Calu3 (cell line): ENCODE results near the gene SRCIN1. TPM values are rescaled to one million over a fixed set of nuclear protein-coding genes. Genes with fewer than 3 reads are reported as not detected.
"Not testable (repeated sequence)": the region's sequence is repeated elsewhere in the genome, so short reads cannot be mapped to it uniquely, and the experiment has no call there.

Source experiments
- BruUV-seq: library from RNA; stranded (reverse); fragments of 400-500 nt; replicated peaks from 2 replicates; lab custom pipeline; 2021; lab: Mats Ljungman, UMichigan
- CTCF ChIA-PET: fragments of 300-600 bp; sonication (Branson Sonifier 250); formaldehyde crosslinking; loops from one replicate; lab custom pipeline; 2022; ENCODE audit warnings: antibody characterized with exemption; lab: Charles Lee
- DNase-seq: peaks from one replicate; pipeline ENCODE4 v3.0.0; 2022
- H3K27ac Mint-ChIP-seq: one replicate; pipeline ENCODE4 v1.8.0; 2022; ENCODE audit warnings: mixed read lengths; ENCODE audit not compliant: unreplicated experiment
- H3K27me3 Mint-ChIP-seq: one replicate; pipeline ENCODE4 v1.8.0; 2022; ENCODE audit warnings: mixed read lengths; ENCODE audit not compliant: unreplicated experiment
- H3K36me3 Mint-ChIP-seq: one replicate; pipeline ENCODE4 v1.8.0; 2022; ENCODE audit warnings: mild to moderate bottlenecking, moderate library complexity, mixed read lengths; ENCODE audit not compliant: insufficient read depth, unreplicated experiment
- H3K4me1 Mint-ChIP-seq: one replicate; pipeline ENCODE4 v1.8.0; 2022; ENCODE audit warnings: mild to moderate bottlenecking, low read depth, mixed read lengths; ENCODE audit not compliant: unreplicated experiment
- H3K4me3 Mint-ChIP-seq: one replicate; pipeline ENCODE4 v1.8.0; 2022; ENCODE audit warnings: mild to moderate bottlenecking, low read depth, moderate library complexity, mixed read lengths; ENCODE audit not compliant: unreplicated experiment
- H3K9me3 Mint-ChIP-seq: one replicate; pipeline ENCODE4 v1.8.0; 2022; ENCODE audit warnings: low read depth, mixed read lengths; ENCODE audit not compliant: unreplicated experiment
- CTCF ChIP-seq: fragments of 200-600 bp; IDR thresholded peaks from one replicate; pipeline ENCODE4 v1.8.0; 2022; ENCODE audit warnings: antibody characterized with exemption; ENCODE audit not compliant: unreplicated experiment
- intact Hi-C: fragments of 100-400 bp; cut with micrococcal nuclease; formaldehyde crosslinking; loops from one replicate; pipeline ENCODE4 v1.10.0; 2022; ENCODE audit not compliant: unreplicated experiment
- total RNA-seq: library from RNA; stranded (reverse); gene quantifications from 2 replicates; pipeline ENCODE4 v1.2.3, GENCODE V29; 2022

The SRCIN1 gene
- total RNA-seq, 1 experiment from 2014 or later, result 46.7 TPM

- CTCF ChIA-PET, result interaction anchor here (0.6 to 1.2 kb wide), 5 partner anchors 9 to 164 kb away, joined by 3 to 4 read pairs (median 3); no protein-coding TSS in a partner anchor
- no TSS peak for BruUV-seq
- intact Hi-C loops, result no loop called here
- Mint-ChIP-seq H3K27ac (no peak overlapping the region), H3K4me1 (no peaks in the 10 kb centered on the region), H3K36me3 (peaks cover 54% of the 10 kb centered on the region), H3K4me3 (no peak overlapping the region), H3K9me3 (no peaks in the 10 kb centered on the region), H3K27me3 (no peaks in the 10 kb centered on the region)
- TF ChIP-seq CTCF, result no peak
- DNase-seq, result no peak
Observed at GRCh38 chr17:38504216-38504615, 101.5 kb downstream of the SRCIN1 start.

GRCh38 chr17:38503286-38503913 is 102.4 kb downstream of the SRCIN1 start:
- not testable (repeated sequence) for H3K4me3 Mint-ChIP-seq

GRCh38 chr17:38501718-38502117 is 104.0 kb downstream of the SRCIN1 start:
- H3K27ac Mint-ChIP-seq, CTCF ChIA-PET, H3K4me3 Mint-ChIP-seq, BruUV-seq, H3K4me1 Mint-ChIP-seq, intact Hi-C loops, DNase-seq, H3K27me3 Mint-ChIP-seq, H3K9me3 Mint-ChIP-seq: not testable (repeated sequence)
- peaks cover 48% of the 10 kb centered on the region for H3K36me3 Mint-ChIP-seq

More at GRCh38 chr17:38503286-38503913, 102.4 kb downstream of the SRCIN1 start:
- peaks cover 46% of the 10 kb centered on the region for H3K36me3 Mint-ChIP-seq
- H3K9me3 Mint-ChIP-seq, intact Hi-C loops, DNase-seq, H3K27me3 Mint-ChIP-seq, BruUV-seq, H3K27ac Mint-ChIP-seq, H3K4me1 Mint-ChIP-seq: not testable (repeated sequence)
- CTCF ChIA-PET, result interaction anchor here (0.9 kb wide), 1 partner anchor 164 kb away, joined by 3 read pairs; no protein-coding TSS in a partner anchor

- CTCF ChIA-PET, H3K4me1 Mint-ChIP-seq, H3K27me3 Mint-ChIP-seq, intact Hi-C loops, BruUV-seq, H3K9me3 Mint-ChIP-seq, DNase-seq, H3K4me3 Mint-ChIP-seq, H3K27ac Mint-ChIP-seq: not testable (repeated sequence)
- peaks cover 41% of the 10 kb centered on the region for H3K36me3 Mint-ChIP-seq
Observed at GRCh38 chr17:38499230-38499629, 106.5 kb downstream of the SRCIN1 start.

GRCh38 chr17:38498353-38498752 is 107.4 kb downstream of the SRCIN1 start:
- Mint-ChIP-seq H3K27me3 (no peaks in the 10 kb centered on the region), H3K36me3 (peaks cover 36% of the 10 kb centered on the region), H3K4me1 (no peaks in the 10 kb centered on the region), H3K27ac (no peak overlapping the region), H3K9me3 (no peaks in the 10 kb centered on the region), H3K4me3 (no peak overlapping the region)
- peak; percentile 41 for TF ChIP-seq CTCF
- BruUV-seq, result no TSS peak
- intact Hi-C loops, result no loop called here
- CTCF ChIA-PET, result interaction anchor here (1.7 kb wide), 1 partner anchor 60 kb away, joined by 7 read pairs; no protein-coding TSS in a partner anchor
- DNase-seq, result no peak

GRCh38 chr17:38497656-38498055 is 108.1 kb downstream of the SRCIN1 start:
- H3K9me3 Mint-ChIP-seq, H3K27ac Mint-ChIP-seq, H3K4me3 Mint-ChIP-seq, H3K4me1 Mint-ChIP-seq, BruUV-seq, intact Hi-C loops, DNase-seq, H3K27me3 Mint-ChIP-seq: not testable (repeated sequence)
- CTCF ChIA-PET, result interaction anchor here (1.7 kb wide), 1 partner anchor 61 kb away, joined by 7 read pairs; no protein-coding TSS in a partner anchor
- H3K36me3 Mint-ChIP-seq, result peaks cover 34% of the 10 kb centered on the region

- H3K9me3 Mint-ChIP-seq, H3K27ac Mint-ChIP-seq, CTCF ChIA-PET, H3K4me1 Mint-ChIP-seq, BruUV-seq, H3K4me3 Mint-ChIP-seq, DNase-seq, H3K27me3 Mint-ChIP-seq: not testable (repeated sequence)
- intact Hi-C loops, result loop anchor here (5.0 kb wide), 1 partner anchor 43 kb away; no protein-coding TSS in a partner anchor
- H3K36me3 Mint-ChIP-seq, result peaks cover 40% of the 10 kb centered on the region
Observed at GRCh38 chr17:38494152-38494551, 111.6 kb downstream of the SRCIN1 start.
